HCT116 (cell line): ENCODE data around the gene CTTNBP2NL. TPM values are rescaled to one million over a fixed set of nuclear protein-coding genes. Genes with fewer than 3 reads are reported as not detected.

Experiments
- ATAC-seq: fragments of 200-7000 bp; cut with Tn5 transposase; 2 replicates; pipeline ENCODE4 v1.9.1; 2020; ENCODE audit warnings: mild to moderate bottlenecking, moderate library complexity
- BruUV-seq: library from RNA; stranded (reverse); fragments of 400-500 nt; replicated peaks from 2 replicates; lab custom pipeline; 2021; lab: Mats Ljungman, UMichigan
- CTCF ChIA-PET: fragments of 300-600 bp; sonication (Branson Sonifier 250); formaldehyde crosslinking; loops from one replicate; lab custom pipeline; 2021; ENCODE audit warnings: antibody characterized with exemption; lab: Charles Lee
- POLR2A ChIA-PET: fragments of 300-600, 350-600 bp; sonication (Branson Sonifier 250); formaldehyde crosslinking; loops from one replicate; lab custom pipeline; 2021; ENCODE audit warnings: antibody characterized with exemption; lab: Charles Lee
- RAD21 ChIA-PET, 2 experiments: fragments of 300-600 bp; sonication (Branson Sonifier 250); formaldehyde crosslinking; loops; one replicate each; lab custom pipeline; 2023; ENCODE audit warnings: low total read pairs in 2 of 2; ENCODE audit not compliant: uncharacterized antibody in 2 of 2, unreplicated experiment in 2 of 2, low non-redundant PET in 1 of 2; lab: Charles Lee
- DNase-seq: peaks from one replicate; pipeline ENCODE4 v3.0.0-alpha.2; 2010; ENCODE audit warnings: low read depth, low spot score
- H2AFZ ChIP-seq: fragments of 200-600 bp; shearing (Covaris generic), sonication (generic); 2 replicates; pipeline ENCODE4 v1.6.1; 2017; ENCODE audit warnings: low read depth, mixed run types, mixed read lengths, antibody characterized with exemption, low read length; ENCODE audit not compliant: poor library complexity, severe bottlenecking
- H3K27ac ChIP-seq: 2 replicates; pipeline ENCODE4 v1.5.1; 2012; ENCODE audit warnings: low read depth, low read length
- H3K27me3 ChIP-seq: fragments of 200-600 bp; sonication (generic); 2 replicates; pipeline ENCODE4 v1.6.1; 2016; ENCODE audit warnings: mixed run types, low read length, mixed read lengths; ENCODE audit not compliant: insufficient read depth
- H3K36me3 ChIP-seq, 2 experiments: fragments of 200-500 bp in 1 of 2; fragments of 200-600 bp in 1 of 2; sonication (Bioruptor generic) in 1 of 2; sonication (generic) in 1 of 2; 2 replicates each; pipeline versions ENCODE4 v1.5.1 to v1.6.1; 2014 to 2016; ENCODE audit warnings: low read length in 2 of 2, inconsistent platforms in 1 of 2, mixed read lengths in 1 of 2, mixed run types in 1 of 2; ENCODE audit not compliant: insufficient read depth in 2 of 2, control insufficient read depth in 1 of 2
- H3K4me1 ChIP-seq, 2 experiments: fragments of 200-600 bp in 1 of 2; sonication (generic) in 1 of 2; 2 replicates each; pipeline versions ENCODE4 v1.5.1 to v1.6.1; 2012 to 2017; ENCODE audit warnings: low read length in 2 of 2, inconsistent platforms in 1 of 2, mild to moderate bottlenecking in 1 of 2, mixed read lengths in 1 of 2, mixed run types in 1 of 2, moderate library complexity in 1 of 2; ENCODE audit not compliant: insufficient read depth in 2 of 2, control insufficient read depth in 1 of 2
- H3K4me2 ChIP-seq: fragments of 200-600 bp; sonication (generic); 2 replicates; pipeline ENCODE4 v1.6.1; 2017; ENCODE audit warnings: mixed run types, low read length, mixed read lengths
- H3K4me3 ChIP-seq, 2 experiments: fragments of 200-600 bp in 1 of 2; sonication (generic) in 1 of 2; replicated peaks in 1 of 2; 2 replicates each; pipeline ENCODE4 v1.5.1; 2011 to 2016; ENCODE audit warnings: low read length in 2 of 2, control low read depth in 1 of 2, low read depth in 1 of 2, mild to moderate bottlenecking in 1 of 2, mixed read lengths in 1 of 2, mixed run types in 1 of 2
- H3K79me2 ChIP-seq: fragments of 200-600 bp; sonication (generic); 2 replicates; pipeline ENCODE4 v1.6.1; 2017; ENCODE audit warnings: mild to moderate bottlenecking, mixed run types, low read length, moderate library complexity, mixed read lengths; ENCODE audit not compliant: insufficient read depth
- H3K9ac ChIP-seq: fragments of 200-600 bp; sonication (generic); 2 replicates; pipeline ENCODE4 v1.6.1; 2016; ENCODE audit warnings: low read length, mixed read lengths
- H3K9me2 ChIP-seq: fragments of 200-600 bp; sonication (generic), shearing (Covaris generic); 2 replicates; pipeline ENCODE4 v1.6.1; 2017; ENCODE audit warnings: mixed run types, mild to moderate bottlenecking, moderate library complexity; ENCODE audit not compliant: insufficient read depth
- H3K9me3 ChIP-seq, 2 experiments: fragments of 200-500 bp in 1 of 2; fragments of 200-600 bp in 1 of 2; sonication (Bioruptor generic) in 1 of 2; sonication (generic) in 1 of 2; 2 replicates each; pipeline ENCODE4 v1.6.1; 2014 to 2017; ENCODE audit warnings: low read length in 2 of 2, mixed read lengths in 2 of 2, inconsistent platforms in 1 of 2, low read depth in 1 of 2, mild to moderate bottlenecking in 1 of 2, mixed run types in 1 of 2, moderate library complexity in 1 of 2; ENCODE audit not compliant: control insufficient read depth in 1 of 2, insufficient read depth in 1 of 2
- H4K20me1 ChIP-seq: fragments of 200-600 bp; sonication (generic), shearing (Covaris generic); 2 replicates; pipeline ENCODE4 v1.6.1; 2017; ENCODE audit warnings: mixed run types, mild to moderate bottlenecking, moderate library complexity; ENCODE audit not compliant: insufficient read depth
- CBX3 ChIP-seq: IDR thresholded peaks from 2 replicates; pipeline ENCODE4 v1.6.1; 2012; ENCODE audit warnings: low read depth
- EZH2 ChIP-seq: fragments of 200-600 bp; sonication (generic); IDR thresholded peaks from 2 replicates; pipeline ENCODE4 v1.6.1; 2017; ENCODE audit warnings: antibody characterized with exemption, mixed run types
- RAD21 ChIP-seq: IDR thresholded peaks from 2 replicates; pipeline ENCODE4 v1.6.1; 2012; ENCODE audit warnings: low read depth, mild to moderate bottlenecking
- intact Hi-C: fragments of 100-400 bp; cut with micrococcal nuclease; formaldehyde crosslinking; loops from 2 replicates; pipeline ENCODE4 v1.10.0; 2022
- total RNA-seq: library from RNA; stranded (reverse); gene quantifications from one replicate; pipeline ENCODE4 v1.2.1, GENCODE V29; 2021; ENCODE audit not compliant: unreplicated experiment
- TF ChIP-seq, protein P1 (sequence below), 3 experiments: fragments of 200-600 bp in 1 of 3; sonication (generic) in 1 of 3; IDR thresholded peaks in 2 of 3; conservative IDR thresholded peaks in 1 of 3; 2 replicates each; pipeline ENCODE4 v1.5.1; 2012 to 2017; ENCODE audit warnings: low read depth in 2 of 3, low read length in 2 of 3, antibody characterized with exemption in 1 of 3, borderline replicate concordance in 1 of 3, control low read depth in 1 of 3, mild to moderate bottlenecking in 1 of 3, mixed read lengths in 1 of 3, mixed run types in 1 of 3, moderate library complexity in 1 of 3; ENCODE audit not compliant: insufficient read depth in 1 of 3

CTTNBP2NL gene
- total RNA-seq, 1 experiment from 2014 or later: 18.0 TPM

GRCh38 chr1:112369392-112370285, 26.4 kb upstream of the CTTNBP2NL start:
- ATAC-seq (peak; percentile 100), DNase-seq (peak; percentile 76)
- no peaks in the 10 kb centered on the region for H3K79me2 ChIP-seq
- no peaks in the 10 kb centered on the region for H4K20me1 ChIP-seq
- H2AFZ ChIP-seq: peak overlapping the region; percentile 97
- intact Hi-C loops: loop anchor here (2.0 kb wide), 1 partner anchor 71 kb away; no protein-coding TSS in a partner anchor
- H3K27ac ChIP-seq: no peak overlapping the region
- no peaks in the 10 kb centered on the region for H3K9me3 ChIP-seq
- peak overlapping the region in 1 of 2 experiments; percentile 21; a peak in 1 of 4 replicates for H3K4me3 ChIP-seq
- ChIA-PET POLR2A (no interaction called here), RAD21 (interaction anchor here (0.9 kb wide), 2 partner anchors 71 to 345 kb away, joined by 3 read pairs; partner anchors contain the start of gene PPM1J (in 1 of the 2)), CTCF (interaction anchor here (0.6 to 2.2 kb wide), 13 partner anchors 9 to 888 kb away, joined by 3 to 19 read pairs (median 6); partner anchors contain the start of gene RHOC)
- BruUV-seq: no TSS peak
- no peak overlapping the region for H3K9ac ChIP-seq
- H3K4me1 ChIP-seq: peaks cover 0 to 4% of the 10 kb centered on the region in 2 experiments; a peak in 1 of 4 replicates
- no peaks in the 10 kb centered on the region for H3K9me2 ChIP-seq
- no peaks in the 10 kb centered on the region for H3K27me3 ChIP-seq
- TF ChIP-seq, protein P1, sequence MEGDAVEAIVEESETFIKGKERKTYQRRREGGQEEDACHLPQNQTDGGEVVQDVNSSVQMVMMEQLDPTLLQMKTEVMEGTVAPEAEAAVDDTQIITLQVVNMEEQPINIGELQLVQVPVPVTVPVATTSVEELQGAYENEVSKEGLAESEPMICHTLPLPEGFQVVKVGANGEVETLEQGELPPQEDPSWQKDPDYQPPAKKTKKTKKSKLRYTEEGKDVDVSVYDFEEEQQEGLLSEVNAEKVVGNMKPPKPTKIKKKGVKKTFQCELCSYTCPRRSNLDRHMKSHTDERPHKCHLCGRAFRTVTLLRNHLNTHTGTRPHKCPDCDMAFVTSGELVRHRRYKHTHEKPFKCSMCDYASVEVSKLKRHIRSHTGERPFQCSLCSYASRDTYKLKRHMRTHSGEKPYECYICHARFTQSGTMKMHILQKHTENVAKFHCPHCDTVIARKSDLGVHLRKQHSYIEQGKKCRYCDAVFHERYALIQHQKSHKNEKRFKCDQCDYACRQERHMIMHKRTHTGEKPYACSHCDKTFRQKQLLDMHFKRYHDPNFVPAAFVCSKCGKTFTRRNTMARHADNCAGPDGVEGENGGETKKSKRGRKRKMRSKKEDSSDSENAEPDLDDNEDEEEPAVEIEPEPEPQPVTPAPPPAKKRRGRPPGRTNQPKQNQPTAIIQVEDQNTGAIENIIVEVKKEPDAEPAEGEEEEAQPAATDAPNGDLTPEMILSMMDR (IDR thresholded peaks at IDR 0.05 in 2 of 3, conservative IDR thresholded peaks at IDR 0.05 in 1 of 3; ENCODE audit: borderline replicate concordance in 1 of 3, insufficient read depth in 1 of 3, low read depth in 2 of 3, low read length in 2 of 3): peak; percentile 97 to 99 (median 98)
- TF ChIP-seq CBX3: peak; percentile 74; the same call in 1 of the 2 replicates
- TF ChIP-seq RAD21: peak; percentile 95
- TF ChIP-seq EZH2: no peak
- no peaks in the 10 kb centered on the region for H3K36me3 ChIP-seq
- peak overlapping the region; percentile 56 for H3K4me2 ChIP-seq
